ENCODE measurements around the gene METAP1. TPM values are rescaled to one million over a fixed set of nuclear protein-coding genes. Genes with fewer than 3 reads are reported as not detected.

METAP1 gene
- total and polyA plus RNA-seq, 2 of the 8 experiments (the other 6 are each of a cell fraction or from before 2014, with no cell fraction given), result 50.6 to 85.2 TPM

DNA sequence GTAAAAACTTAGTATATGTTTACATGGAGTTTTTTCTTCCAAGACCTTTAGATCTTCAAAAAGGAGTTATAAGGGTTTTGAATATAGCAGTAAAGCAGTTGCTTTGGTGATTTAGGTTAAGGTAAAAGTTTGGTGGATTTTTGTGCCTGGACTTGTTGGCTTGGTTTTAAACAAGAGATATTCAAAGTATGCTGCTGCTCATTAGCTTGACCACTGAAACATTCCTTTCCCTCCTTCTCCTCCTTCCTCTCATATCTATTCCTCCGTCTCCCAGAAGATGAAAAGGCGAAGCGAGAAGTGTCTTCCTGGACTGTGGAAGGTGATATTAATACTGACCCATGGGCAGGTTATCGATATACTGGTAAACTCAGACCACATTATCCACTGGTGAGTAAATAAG lies 38.4 kb downstream of the METAP1 start:
- DNase-seq (ENCODE audit: low read depth in 1 of 2, low spot score in 2 of 2) (no peak), FAIRE-seq (no peak)
- H3K23me2 ChIP-seq (ENCODE audit: low read depth, low read length), result no peaks in the 10 kb centered on the region
- no peak overlapping the region for H2AK5ac ChIP-seq (ENCODE audit: low read depth, low read length)
- H3K27me3 ChIP-seq (replicated peaks in 1 of 4; ENCODE audit: control insufficient read depth in 3 of 4, extremely low read depth in 1 of 4, insufficient read depth in 3 of 4, low read length in 3 of 4), result no peaks in the 10 kb centered on the region
- no peak overlapping the region for H3K56ac ChIP-seq (replicated peaks; ENCODE audit: insufficient read length, low read depth, low read length)
- H3K9me3 ChIP-seq (ENCODE audit: insufficient read depth in 2 of 2, low read depth in 1 of 2, low read length in 1 of 2), result peaks cover 0 to 3% of the 10 kb centered on the region in 2 experiments; a peak in 1 of 4 replicates
- H2BK120ac ChIP-seq (replicated peaks; ENCODE audit: low read depth, low read length), result no peak overlapping the region
- WGBS, 2 experiments (ENCODE audit: extremely low coverage in 1 of 2, insufficient coverage in 1 of 2, insufficient read length in 1 of 2, insufficient replicate concordance in 2 of 2, low coverage in 1 of 2, low lambda C conversion rate in 2 of 2, missing lambda C conversion rate in 1 of 2), result 94% methylated on average over 4 of the region's 4 CpGs; no CpG with 5 or more reads in 1 of the 2 experiments
- H2BK15ac ChIP-seq (ENCODE audit: low read length), result no peak overlapping the region
- no peak overlapping the region for H4K5ac ChIP-seq (ENCODE audit: insufficient read length, low read depth, low read length)
- H3K27ac ChIP-seq (ENCODE audit: low read depth, low read length), result no peak overlapping the region
- H3K4ac ChIP-seq (replicated peaks; ENCODE audit: insufficient read length, low read depth, low read length), result no peak overlapping the region
- peaks cover 3 to 86% of the 10 kb centered on the region in 2 experiments; a peak in 3 of 4 replicates for H3K79me2 ChIP-seq (ENCODE audit: control insufficient read depth in 1 of 2, insufficient read depth in 2 of 2, low read length in 2 of 2)
- H3K4me3 ChIP-seq (ENCODE audit: extremely low read depth in 1 of 4, insufficient read depth in 2 of 4, low read depth in 3 of 4, low read length in 4 of 4), result no peak overlapping the region
- H3K9ac ChIP-seq (replicated peaks in 1 of 4; ENCODE audit: extremely low read depth in 1 of 4, low read depth in 3 of 4, low read length in 3 of 4), result no peak overlapping the region
- no peak overlapping the region for H3K4me2 ChIP-seq (ENCODE audit: insufficient read depth in 1 of 2, low read depth in 2 of 2, low read length in 2 of 2)
- peaks cover 3 to 7% of the 10 kb centered on the region in 2 experiments for H4K20me1 ChIP-seq (replicated peaks in 1 of 2; ENCODE audit: control insufficient read depth in 1 of 2, insufficient read depth in 2 of 2, low read length in 2 of 2)
- H2BK20ac ChIP-seq (ENCODE audit: low read length), result no peak overlapping the region
- ChIA-PET CTCF (ENCODE audit: partially characterized antibody) (interaction anchor here (0.9 kb wide), 1 partner anchor 150 kb away, joined by 3 read pairs; no protein-coding TSS in a partner anchor), POLR2A (ENCODE audit: partially characterized antibody) (interaction anchor here (0.6 to 1.9 kb wide), 3 partner anchors 10 to 55 kb away, joined by 3 to 7 read pairs (median 3); partner anchors contain the start of gene ADH5)
- H2BK12ac ChIP-seq (ENCODE audit: low read depth, low read length), result no peak overlapping the region
- no peak overlapping the region for H2AFZ ChIP-seq (ENCODE audit: low read length)
- no peak overlapping the region for H3K14ac ChIP-seq (ENCODE audit: insufficient read length)
- H3K36me3 ChIP-seq (ENCODE audit: control insufficient read depth in 2 of 4, insufficient read depth in 4 of 4, low read length in 3 of 4), result peaks cover 0 to 10% (median 2%) of the 10 kb centered on the region in 4 experiments; a peak in 1 of 8 replicates
- H4K91ac ChIP-seq (replicated peaks; ENCODE audit: insufficient read length, low read length), result no peak overlapping the region
- no peaks in the 10 kb centered on the region for H3K79me1 ChIP-seq (ENCODE audit: low read depth, low read length)
- no peak overlapping the region for H3K23ac ChIP-seq (ENCODE audit: insufficient read length)
- no peak overlapping the region for H3K18ac ChIP-seq (ENCODE audit: extremely low read depth, low read length)
- peaks cover 0 to 3% (median 0%) of the 10 kb centered on the region in 4 experiments; a peak in 1 of 7 replicates for H3K4me1 ChIP-seq (replicated peaks in 1 of 4; ENCODE audit: control insufficient read depth in 3 of 4, insufficient read depth in 4 of 4, low read length in 3 of 4)
- no peak overlapping the region for H2BK5ac ChIP-seq (ENCODE audit: low read depth, low read length)
- no peak overlapping the region for H4K8ac ChIP-seq (ENCODE audit: extremely low read depth, insufficient read depth, low read length)
- no peak for TF ChIP-seq ATF2 (IDR thresholded peaks at IDR 0.05; ENCODE audit: low read length)
- no peak for TF ChIP-seq TCF12 (IDR thresholded peaks at IDR 0.05; ENCODE audit: low read depth, low read length)
- TF ChIP-seq SIN3A (conservative IDR thresholded peaks at IDR 0.05 in 1 of 2, IDR thresholded peaks at IDR 0.05 in 1 of 2; ENCODE audit: low read depth in 1 of 2, low read length in 2 of 2), result no peak
- TF ChIP-seq POLR2AphosphoS5 (IDR thresholded peaks at IDR 0.05; ENCODE audit: low read depth, low read length), result no peak
- no peak for TF ChIP-seq BACH1 (IDR thresholded peaks at IDR 0.05; ENCODE audit: low read length)
- no peak for TF ChIP-seq SIRT6 (IDR thresholded peaks at IDR 0.05; ENCODE audit: low read length)
- TF ChIP-seq CBX5 (IDR thresholded peaks at IDR 0.05; ENCODE audit: low read depth, low read length), result no peak
- no peak for TF ChIP-seq NRF1 (IDR thresholded peaks at IDR 0.05; ENCODE audit: low read depth, low read length)
- no peak for TF ChIP-seq POLR2A (IDR thresholded peaks at IDR 0.05; ENCODE audit: control extremely low read depth in 1 of 2, low read depth in 2 of 2, low read length in 2 of 2)
- no peak for TF ChIP-seq RNF2 (IDR thresholded peaks at IDR 0.05; ENCODE audit: borderline replicate concordance, low read depth, low read length, missing control alignments, poor library complexity, severe bottlenecking)
- no peak for TF ChIP-seq EP300 (IDR thresholded peaks at IDR 0.05; ENCODE audit: borderline replicate concordance in 1 of 2, low read depth in 2 of 2, low read length in 2 of 2)
- no peak for TF ChIP-seq FOSL1 (IDR thresholded peaks at IDR 0.05; ENCODE audit: insufficient read depth, low read depth, low read length)
